ENCODE measurements around the gene POLR2I.
"Not testable (repeated sequence)": the region's sequence is repeated elsewhere in the genome, so short reads cannot be mapped to it uniquely, and the experiment has no call there.

The POLR2I gene

DNA sequence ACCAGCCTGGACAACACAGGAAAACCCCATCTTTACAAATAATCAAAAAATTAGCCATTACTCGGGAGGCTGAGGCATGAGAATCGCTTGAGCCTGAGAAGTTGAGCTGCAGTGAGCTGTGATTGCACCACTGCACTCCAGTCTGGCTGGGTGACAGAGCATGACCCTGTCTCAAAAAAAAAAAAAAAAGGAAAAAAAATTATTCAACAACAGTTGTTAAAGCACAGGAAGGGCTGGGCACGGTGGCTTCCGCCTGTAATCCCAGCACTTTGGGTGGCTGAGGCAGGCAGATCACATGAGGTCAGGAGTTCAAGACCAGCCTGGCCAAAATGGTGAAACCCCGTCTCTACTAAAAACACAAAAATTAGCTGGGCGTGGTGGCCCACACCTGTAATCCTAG lies 16.5 kb upstream of the POLR2I start:
- not testable (repeated sequence) for DNase-seq (ENCODE audit: low spot score)

DNA sequence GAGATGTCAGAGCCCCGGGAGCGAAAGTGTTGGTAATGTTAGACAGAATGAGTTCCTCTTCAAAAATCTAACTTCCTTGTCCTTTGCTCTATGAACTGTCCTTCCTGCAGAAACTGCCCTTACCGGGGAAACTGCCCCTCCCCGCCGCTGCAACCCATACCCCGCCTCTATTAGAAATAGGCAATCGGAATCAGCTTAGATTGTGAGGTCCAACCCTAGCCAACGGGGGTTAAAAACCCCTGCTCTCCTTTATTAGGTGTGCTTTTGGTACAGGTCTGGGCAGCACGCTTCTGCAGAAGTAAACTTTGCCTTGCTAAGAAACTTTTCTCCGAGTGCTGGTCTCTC lies 13.7 kb upstream of the POLR2I start:
- no peak for DNase-seq (ENCODE audit: low spot score)

DNA sequence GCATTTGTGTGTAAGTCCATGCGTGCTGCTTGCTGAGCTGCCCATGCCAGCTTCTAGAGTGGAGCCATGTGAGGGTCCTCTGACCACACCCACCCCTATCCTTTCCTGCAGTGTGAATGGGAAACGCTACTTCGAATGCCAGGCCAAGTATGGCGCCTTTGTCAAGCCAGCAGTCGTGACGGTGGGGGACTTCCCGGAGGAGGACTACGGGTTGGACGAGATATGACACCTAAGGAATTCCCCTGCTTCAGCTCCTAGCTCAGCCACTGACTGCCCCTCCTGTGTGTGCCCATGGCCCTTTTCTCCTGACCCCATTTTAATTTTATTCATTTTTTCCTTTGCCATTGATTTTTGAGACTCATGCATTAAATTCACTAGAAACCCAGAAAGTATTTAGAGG lies 10.9 kb upstream of the POLR2I start:
- no peak for DNase-seq (ENCODE audit: low spot score)

DNA sequence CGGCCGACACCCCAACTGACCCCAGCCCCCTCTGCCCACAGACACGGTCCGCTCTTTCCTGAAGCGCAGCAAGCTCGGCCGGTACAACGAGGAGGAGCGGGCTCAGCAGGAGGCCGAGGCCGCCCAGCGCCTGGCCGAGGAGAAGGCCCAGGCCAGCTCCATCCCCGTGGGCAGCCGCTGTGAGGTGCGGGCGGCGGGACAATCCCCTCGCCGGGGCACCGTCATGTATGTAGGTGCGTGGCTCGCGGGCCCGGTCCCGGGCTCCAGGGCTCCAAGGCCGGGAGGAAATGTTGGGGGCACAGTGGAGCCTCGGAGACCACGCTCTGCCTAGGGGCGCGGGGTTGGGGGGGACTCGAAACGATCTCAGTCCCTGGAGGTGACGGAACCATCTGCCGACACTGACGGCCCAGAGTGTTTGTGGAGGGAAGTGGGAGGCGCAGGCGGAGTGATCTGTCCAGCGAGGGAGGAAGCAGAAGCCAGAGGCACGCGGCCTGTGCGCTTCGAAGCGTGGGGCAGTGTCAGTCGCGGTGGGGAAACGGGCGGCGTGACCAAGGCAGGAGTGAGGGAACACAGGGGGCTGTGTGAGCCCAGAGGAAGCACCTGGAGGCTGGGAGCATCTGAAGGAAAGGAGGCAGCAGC lies 6.9 kb upstream of the POLR2I start:
- DNase-seq (ENCODE audit: low spot score), result no peak

DNA sequence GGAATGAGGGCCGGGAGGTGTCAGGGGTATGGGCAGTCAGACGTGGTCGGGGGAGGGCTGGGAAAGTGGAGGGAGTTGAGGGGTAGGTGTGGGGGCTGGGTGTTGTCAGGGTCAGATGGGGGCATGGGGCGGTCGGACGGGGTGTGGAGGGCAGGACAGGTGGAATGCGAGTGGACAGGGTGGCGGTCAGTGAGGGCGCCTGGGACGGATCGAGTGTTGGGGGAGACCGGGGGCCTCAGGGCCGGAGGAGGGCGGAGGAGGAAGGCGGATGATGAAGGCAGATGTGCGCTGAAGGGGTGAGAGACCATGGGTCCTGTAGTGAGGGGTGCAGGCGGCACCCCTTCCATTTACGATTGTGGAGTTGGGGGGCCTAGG lies 6.3 kb upstream of the POLR2I start:
- DNase-seq (ENCODE audit: low spot score), result no peak

DNA sequence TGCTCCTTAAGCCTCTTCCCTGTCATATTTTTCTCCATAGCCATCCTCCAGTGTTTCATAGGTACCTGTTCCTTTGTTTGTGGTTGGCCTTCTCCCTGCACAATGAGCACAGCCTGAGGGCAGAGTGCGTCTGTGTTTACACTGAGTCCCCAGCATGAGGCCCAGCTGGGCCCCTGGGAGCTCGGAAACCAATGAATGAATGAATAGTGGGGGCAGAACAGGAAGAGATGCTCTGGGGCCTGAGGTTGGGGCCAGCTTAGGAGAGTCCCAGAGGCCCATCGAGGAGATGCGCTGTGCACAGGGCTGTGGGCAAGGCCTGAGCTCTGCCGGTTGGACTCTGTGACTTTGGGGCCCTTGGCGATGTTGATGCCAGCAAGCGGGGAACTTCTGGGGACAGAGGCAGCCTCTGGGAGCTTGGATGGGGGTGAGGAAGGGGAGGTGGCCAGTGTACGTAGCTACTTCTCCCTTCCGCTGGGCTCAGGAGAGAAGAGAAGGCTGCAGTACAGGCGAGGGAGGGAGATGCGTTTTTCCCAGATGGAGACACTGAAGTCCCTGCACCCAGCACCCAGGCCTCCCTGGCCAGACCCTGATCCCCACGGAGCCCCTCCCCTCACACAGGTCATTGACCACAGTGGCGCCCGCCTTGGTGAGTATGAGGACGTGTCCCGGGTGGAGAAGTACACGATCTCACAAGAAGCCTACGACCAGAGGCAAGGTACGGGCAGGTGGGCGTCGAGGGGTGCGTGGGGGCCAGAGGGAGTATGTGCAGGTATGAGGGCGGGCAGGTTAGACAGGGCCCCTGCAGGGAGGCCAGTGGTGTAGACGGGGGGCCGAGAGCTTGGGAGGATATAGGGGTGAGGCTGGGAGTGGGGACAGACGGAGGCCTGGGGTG lies 5.7 kb upstream of the POLR2I start:
- DNase-seq (ENCODE audit: low spot score), result peak; percentile 46

DNA sequence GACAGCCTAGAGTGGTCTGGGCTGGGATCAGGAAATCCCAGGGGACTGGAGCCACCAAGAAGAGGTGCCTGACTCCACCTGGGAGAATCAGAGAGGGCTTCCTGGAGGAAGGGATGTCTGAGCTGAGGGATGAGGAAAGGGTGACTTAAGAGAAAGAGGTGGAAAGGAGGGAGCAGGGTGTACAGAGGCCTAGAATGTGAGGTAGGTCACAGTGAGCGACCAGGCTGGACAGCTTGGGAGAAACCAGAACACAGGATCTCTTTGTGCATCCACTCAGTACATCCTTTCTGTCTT lies 1.6 kb upstream of the POLR2I start:
- no peak for DNase-seq (ENCODE audit: low spot score)

DNA sequence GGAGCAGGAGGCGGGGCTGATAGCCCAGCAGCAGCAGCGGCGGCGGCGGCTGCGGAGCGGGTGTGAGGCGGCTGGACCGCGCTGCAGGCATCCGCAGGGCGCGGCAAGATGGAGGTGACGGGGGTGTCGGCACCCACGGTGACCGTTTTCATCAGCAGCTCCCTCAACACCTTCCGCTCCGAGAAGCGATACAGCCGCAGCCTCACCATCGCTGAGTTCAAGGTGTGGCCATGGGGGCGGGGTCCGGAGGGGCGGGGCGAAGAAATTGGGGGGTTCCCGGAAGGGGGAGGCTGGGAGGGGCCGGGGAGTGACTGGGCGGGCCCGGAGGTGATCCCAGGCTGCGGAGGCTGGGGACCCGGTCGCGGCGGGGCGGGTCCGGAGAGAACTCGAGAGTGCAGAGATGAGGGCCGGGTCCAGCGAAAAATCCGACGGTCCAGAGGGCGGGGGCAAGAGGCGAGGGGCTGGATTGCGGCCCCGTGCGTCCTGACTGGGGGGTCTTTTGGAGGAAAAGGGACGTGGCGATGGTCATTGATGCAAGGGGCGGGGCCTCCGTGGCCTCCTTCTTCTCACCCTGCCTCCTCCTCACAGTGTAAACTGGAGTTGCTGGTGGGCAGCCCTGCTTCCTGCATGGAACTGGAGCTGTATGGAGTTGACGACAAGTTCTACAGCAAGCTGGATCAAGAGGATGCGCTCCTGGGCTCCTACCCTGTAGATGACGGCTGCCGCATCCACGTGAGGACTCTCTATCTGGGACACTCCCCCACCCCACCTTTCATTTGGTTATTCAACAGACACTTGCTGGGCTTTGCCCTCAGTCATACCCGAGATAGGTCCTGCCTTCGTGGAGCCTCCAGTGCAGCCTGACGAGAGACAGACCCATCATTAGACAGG lies 1.0 kb upstream of the POLR2I start, which contains the start of gene TBCB:
TBCB (plus strand) TSS at position 16 of the 891 bp plus-strand sequence; CDS start at position 109, 93 bp downstream.
- peak; percentile 37 for DNase-seq (ENCODE audit: low spot score)

DNA sequence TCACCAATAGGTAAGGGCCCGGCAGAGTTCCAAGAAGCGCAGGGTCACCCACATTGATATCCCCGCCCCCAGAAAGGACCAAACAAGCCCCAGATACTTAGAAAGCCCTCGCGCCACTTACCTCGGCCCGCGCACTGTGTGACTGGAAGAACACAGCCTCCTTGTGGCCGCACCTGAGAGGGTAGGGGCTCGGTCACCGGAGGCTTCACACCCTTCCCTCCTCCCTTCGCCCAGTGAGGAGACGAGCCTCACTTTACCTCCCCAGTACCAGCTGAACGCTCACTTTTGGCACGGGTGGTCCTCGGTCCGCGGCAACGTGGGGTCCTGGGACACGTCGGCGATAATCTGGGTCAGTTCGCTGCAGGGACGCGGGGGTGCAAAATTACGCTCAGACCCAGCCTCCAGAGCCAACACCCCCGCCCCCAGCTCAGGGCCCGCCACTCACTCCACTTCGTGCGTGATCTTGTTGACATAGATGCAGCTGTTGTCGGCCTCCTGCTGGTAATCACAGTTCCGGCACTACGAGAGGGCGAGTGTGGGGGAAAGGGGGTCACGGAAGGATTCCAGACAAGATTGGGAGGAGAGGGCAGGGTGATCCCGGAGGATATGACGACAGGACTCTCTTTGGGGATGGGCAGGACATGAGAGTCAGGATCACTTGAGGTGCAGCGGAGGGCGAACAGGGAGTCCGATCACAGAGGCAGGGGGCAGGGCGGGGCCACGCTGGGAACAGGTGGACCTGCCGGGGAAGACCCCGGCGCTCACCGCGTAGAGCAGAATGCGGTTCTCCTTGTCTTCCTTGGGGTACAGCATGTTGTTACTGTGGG lies 568 bp downstream of the POLR2I start:
- DNase-seq (ENCODE audit: low spot score), result no peak

DNA sequence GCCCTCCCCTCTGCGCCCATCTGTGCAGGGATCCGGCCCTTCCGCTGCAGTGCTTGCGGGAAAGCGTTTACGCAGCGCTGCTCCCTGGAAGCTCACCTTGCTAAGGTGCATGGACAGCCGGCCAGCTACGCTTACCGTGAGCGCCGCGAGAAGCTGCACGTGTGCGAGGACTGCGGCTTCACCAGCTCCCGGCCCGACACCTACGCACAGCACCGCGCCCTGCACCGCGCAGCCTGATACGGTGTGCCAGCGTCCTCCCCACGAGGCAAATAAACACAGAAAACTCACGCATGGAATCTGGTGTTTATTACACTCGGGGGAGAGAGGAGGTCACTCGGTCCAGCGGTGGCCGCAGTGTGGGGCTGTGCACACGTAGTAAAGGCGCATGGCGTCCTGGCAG lies 1.2 kb downstream of the POLR2I start:
- no peak for DNase-seq (ENCODE audit: low spot score)

DNA sequence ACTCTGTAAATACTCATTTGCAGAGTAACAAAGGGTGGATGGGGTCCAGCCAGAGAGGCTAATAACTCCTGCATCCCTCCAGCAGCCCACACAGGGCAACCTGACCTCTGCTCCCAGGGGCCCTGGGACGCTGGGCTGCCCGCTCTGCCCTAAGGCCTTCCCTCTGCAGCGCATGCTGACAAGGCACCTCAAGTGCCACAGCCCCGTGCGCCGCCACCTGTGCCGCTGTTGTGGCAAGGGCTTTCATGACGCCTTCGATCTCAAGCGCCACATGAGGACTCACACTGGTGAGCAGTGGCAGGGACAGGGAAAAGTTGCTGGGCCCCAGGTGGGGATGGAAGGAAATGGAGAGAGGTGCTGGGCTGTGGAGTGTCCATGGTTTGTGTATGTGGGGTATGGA lies 2.0 kb downstream of the POLR2I start:
- no peak for DNase-seq (ENCODE audit: low spot score)

DNA sequence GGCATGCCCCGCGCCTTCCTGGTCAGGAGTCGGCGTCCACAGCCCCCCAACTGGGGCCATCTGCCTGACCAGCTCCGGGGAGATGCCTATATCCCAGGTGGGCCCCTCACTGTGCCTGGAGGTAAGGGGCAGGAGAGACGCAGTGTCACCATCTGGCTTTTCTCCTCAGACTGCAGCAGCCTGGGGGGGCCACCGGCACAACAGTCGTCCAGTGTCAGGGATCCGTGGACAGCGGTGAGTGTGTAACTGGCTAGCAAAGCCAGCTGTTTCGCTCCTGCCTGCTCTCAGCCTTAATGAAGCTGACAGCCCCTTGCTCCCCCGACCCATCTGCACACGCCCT lies 3.5 kb downstream of the POLR2I start:
- DNase-seq (ENCODE audit: low spot score), result no peak

DNA sequence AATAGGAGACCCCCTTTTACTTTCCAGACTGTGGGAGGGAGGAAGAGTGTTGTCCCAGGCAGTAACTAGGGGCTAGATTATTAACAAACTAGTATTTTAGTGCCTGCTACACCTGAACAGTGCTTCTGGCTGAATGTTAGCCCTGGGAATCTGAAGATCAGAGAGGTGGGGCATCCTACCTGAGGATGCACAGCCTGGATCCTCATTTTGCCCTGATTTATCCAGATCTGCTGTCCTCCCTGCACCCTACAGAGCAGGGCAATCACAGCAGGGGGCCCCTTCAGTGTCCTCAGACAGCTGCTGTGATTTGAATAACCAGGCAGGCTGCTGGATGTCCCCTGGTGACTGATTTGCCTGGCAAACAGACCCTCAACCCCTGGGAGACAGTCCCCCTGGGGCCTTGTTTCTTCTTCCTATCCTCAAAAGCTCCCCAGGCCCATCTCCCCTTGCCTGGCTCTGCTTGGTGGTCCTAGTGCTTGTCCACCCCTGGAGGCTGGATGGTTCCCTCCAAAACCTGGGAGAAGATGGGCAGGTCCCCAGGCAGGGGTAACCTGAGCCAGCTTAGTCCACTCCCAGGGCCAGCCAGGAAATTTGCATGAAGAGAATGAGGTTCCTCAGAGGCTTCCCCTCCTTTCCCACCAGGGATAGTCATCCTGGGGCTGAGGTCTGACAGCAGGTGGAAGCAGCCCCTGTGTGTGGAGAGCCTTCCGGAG lies 4.0 kb downstream of the POLR2I start, which contains the start of gene OVOL3:
OVOL3 (plus strand) TSS at position 657 of the 713 bp plus-strand sequence. CDS start 60 bp downstream, outside the sequence.
- no peak for DNase-seq (ENCODE audit: low spot score)

DNA sequence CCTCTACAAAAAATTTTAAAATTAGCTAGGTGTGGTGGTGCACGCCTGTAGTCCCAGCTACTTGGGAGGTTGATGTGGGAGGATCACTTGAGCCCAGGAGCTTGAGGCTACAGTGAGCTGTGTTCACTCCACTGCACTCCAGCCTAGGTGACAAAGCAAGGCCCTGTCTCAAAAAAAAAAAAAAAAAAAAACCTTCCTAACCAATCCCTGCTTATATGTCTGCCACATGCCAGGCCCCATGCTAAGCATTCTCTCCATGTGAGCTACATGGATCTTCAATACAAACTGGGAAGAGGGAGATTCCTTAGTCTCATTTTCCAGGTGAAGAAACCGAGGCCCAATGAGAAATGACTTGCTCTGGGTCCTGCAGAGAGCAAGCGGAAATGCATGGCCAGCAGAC lies 6.0 kb downstream of the POLR2I start:
- DNase-seq (ENCODE audit: low spot score), result no peak

DNA sequence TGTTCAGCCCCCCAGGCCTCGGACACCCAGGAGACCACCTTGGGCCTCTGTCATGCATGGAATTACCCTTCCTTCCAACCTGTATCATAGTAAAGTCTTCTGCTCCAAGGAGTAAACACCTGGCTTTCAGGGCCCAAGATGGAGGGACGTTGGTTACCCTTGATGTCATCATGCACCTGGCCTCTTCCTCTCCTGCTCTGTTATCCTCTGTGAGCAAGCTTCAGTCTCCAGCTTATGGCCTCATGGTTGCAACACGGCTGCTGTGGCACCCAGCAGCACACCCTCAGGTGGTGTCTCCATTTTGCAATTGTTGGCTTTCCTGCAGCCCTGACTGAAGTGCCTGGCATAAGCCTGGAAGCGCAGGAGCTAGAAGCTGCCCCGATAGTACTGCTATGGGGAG lies 7.7 kb downstream of the POLR2I start:
- DNase-seq (ENCODE audit: low spot score), result no peak

DNA sequence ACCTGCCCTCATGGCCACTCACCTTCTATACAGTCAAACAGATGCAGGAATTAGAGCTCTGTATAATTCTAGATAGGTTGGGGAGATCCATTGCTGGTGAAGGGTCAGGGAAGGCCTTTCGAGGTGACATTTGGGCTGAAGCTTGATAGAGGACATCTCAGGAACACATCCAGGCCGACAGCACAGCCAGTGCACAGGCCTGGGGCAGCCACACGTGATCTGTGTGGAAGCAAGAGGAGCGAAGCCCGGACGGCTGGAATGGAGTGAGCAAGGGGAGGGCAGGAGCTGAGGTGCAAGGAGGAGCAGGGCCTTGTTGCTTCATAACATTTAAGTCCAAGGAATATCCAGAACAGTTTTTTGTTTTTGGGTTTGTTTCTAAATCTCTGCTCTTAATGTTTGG lies 8.2 kb downstream of the POLR2I start:
- DNase-seq (ENCODE audit: low spot score), result no peak

DNA sequence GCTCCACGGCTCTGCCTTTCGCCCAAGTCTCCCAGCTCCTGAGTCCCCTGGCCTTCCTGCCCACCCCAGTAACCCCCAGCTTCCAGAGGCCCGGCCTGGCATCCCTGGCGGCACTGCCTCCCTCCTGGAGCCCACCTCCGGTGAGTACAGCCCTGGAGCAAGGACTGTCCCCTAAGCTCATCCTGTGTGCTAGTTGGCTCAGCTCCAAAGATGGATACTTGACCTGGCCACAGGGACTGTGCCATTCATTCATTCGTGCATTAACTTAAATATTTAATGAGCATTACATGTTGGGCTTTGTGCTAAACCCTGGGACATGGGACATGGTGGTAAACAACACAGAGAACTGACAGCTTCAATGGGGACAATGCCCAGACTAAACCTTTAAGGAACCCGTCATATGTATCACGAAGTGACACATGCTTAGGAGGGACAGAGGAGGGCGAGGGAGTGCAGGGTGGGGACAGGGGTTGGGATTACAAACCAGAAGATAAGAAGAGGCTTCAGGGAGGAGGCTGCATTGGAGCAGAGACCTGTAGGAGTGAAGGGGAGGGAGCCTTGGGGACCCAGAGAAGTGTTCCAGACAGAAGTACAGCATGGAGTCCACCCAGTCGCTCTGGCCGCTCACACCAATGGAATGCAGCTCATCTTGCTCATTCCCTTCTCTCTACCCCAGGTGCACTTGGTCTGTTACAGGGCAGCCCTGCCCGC lies 10.7 kb downstream of the POLR2I start:
- no peak for DNase-seq (ENCODE audit: low spot score)

DNA sequence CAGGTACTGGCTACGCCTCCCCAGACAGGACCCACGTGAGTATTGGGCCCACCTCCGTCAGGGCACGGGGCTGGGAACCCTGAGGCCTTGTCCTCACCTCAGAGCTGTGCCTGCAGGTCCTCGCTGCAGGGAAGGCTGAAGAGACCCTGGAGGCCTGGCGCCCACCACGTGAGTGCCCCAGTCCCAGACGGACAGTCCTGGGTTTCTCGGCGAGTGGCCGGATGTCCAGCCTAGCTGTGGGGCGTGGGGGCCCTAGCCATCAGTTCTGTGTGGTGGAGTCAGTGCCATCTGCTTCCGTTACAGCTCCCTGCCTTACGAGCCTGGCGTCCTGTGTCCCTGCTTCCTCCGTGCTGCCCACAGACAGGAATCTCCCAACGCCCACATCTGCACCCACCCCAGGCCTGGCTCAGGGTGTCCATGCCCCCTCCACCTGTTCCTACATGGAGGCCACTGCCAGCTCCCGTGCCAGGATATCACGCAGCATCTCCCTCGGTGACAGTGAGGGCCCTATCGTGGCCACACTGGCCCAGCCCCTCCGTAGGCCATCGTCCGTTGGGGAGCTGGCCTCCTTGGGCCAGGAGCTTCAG lies 11.5 kb downstream of the POLR2I start:
- DNase-seq (ENCODE audit: low spot score), result no peak

DNA sequence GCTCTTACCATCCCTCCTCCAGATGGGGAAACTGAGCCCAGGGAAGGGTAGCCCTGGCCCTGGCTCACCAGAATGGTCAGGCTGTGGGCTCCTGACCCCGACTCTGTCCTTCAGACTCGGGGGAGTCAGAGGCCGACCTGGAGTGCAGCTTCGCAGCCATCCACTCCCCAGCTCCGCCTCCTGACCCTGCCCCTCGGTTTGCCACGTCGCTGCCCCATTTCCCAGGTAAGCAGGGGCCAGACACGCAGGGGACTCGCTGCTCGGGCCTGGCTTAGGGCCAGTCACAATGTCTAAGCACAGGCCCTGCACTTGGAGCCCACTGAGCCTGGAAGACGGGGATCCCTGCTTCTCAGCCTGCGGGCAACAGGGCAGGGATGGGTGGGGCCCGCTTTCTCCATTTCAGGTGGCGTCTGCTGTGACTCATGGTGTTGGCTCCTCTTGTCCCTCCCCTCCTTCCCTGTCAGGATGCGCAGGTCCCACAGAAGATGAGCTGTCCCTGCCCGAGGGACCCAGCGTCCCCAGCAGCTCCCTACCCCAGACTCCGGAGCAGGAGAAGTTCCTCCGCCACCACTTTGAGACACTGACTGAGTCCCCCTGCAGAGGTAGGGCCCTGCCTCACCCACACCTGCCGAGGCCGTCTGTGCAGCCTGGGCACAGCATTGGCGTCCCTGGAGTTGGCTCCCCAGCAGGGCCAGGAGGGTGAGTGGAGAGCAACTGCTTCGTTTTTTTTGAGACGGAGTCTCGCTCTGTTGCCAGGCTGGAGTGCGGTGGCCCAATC lies 12.9 kb downstream of the POLR2I start:
- DNase-seq (ENCODE audit: low spot score), result no peak
